ENCODE data around the gene KLK3.

GRCh38 chr19:50861010-50861409 is 6.3 kb downstream of the KLK3 start:
- TF ChIP-seq CTCF (conservative IDR thresholded peaks at IDR 0.05 in 1 of 2, IDR thresholded peaks at IDR 0.05 in 1 of 2; ENCODE audit: extremely low read depth in 1 of 2, insufficient read depth in 1 of 2, low read depth in 1 of 2, low read length in 2 of 2) (no peak), EZH2 (IDR thresholded peaks at IDR 0.05; ENCODE audit: borderline replicate concordance, low read length) (no peak)

Measured in mammary epithelial cell (primary cell).